ENCODE data around the gene RND2. TPM values are rescaled to one million over a fixed set of nuclear protein-coding genes. Genes with fewer than 3 reads are reported as not detected.
A peak's percentile ranks its signal among the peaks of the same experiment; 100 is the strongest.

RND2 gene
- total and polyA plus RNA-seq, 2 of the 13 experiments (the other 11 are each of a cell fraction or from before 2014, with no cell fraction given) = 0.05 to 0.11 TPM

DNA sequence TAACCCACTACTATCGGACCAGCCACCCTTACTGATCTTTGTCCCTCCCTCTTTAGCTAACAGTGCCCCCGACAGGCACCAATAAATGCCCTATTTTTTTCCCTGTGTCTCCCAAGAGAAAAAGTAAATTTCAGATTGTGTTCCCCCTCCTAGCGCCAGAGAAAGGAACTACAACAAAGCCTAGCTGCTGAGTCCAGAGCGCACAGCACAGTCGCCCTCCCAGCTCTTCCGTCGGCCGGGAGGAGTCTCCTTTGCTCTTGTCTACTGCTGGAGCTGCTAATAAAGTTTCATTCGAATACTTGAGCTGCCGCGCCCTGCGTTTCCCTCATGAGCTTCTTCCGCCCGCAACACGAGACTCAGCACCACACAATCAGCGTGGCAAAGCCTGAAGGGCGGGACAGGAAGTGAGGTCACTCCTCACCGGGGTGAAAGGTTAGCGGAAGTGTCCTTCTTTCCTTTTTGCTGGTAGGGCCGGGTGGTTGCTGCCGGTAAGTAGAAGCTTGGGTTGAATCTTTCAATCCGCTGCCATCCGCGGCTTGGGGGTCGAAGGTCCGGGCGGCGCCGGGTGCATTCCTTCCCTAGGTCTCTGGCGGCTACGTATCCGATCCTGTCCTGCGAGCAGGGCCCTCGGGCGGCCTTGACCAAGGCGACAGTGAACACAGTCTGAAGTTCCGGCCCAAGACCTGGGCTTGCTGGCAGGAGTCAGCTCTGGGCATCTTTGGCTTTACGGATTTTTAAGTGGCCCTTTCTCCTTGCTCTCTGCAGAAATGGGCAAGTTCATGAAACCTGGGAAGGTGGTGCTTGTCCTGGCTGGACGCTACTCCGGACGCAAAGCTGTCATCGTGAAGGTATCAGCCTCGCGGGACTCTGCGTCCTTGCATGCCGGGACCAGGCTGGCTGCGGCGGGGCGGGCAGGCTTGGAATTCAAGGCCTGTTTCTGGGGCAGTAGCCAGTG lies 26.8 kb upstream of the RND2 start, which contains the start of gene RPL27 (continued):
- TF ChIP-seq NAIF1 (CRISPR knock-in tag; IDR thresholded peaks at IDR 0.05; ENCODE audit: borderline replicate concordance) (peak; percentile 93), RNF2 (conservative IDR thresholded peaks at IDR 0.05; ENCODE audit: low read depth) (peak; percentile 86), HNRNPLL (IDR thresholded peaks at IDR 0.05; ENCODE audit: low read depth, low read length, poor library complexity, severe bottlenecking) (peak; percentile 67), ZNF607 (CRISPR knock-in tag; IDR thresholded peaks at IDR 0.05; ENCODE audit: borderline replicate concordance) (peak; percentile 87), SNAPC2 (CRISPR knock-in tag; IDR thresholded peaks at IDR 0.05) (peak; percentile 96; the same call in 1 of the 2 replicates), ZNF816 (CRISPR knock-in tag; IDR thresholded peaks at IDR 0.05; ENCODE audit: borderline replicate concordance) (no peak; the same call in 1 of the 2 replicates), YEATS4 (CRISPR knock-in tag; IDR thresholded peaks at IDR 0.05; ENCODE audit: borderline replicate concordance) (peak; percentile 98), NFYB (CRISPR knock-in tag; IDR thresholded peaks at IDR 0.05) (peak; percentile 88), ZSCAN31 (CRISPR knock-in tag; IDR thresholded peaks at IDR 0.05; ENCODE audit: low read depth) (peak; percentile 98), NR1H2 (CRISPR knock-in tag; IDR thresholded peaks at IDR 0.05; ENCODE audit: borderline replicate concordance, low read depth) (no peak), GLI4 (CRISPR knock-in tag; IDR thresholded peaks at IDR 0.05; ENCODE audit: borderline replicate concordance) (peak; percentile 52; the same call in 1 of the 2 replicates), TOPORS (CRISPR knock-in tag; IDR thresholded peaks at IDR 0.05) (peak; percentile 97; the same call in 1 of the 2 replicates), MIER3 (CRISPR knock-in tag; IDR thresholded peaks at IDR 0.05; ENCODE audit: borderline replicate concordance) (peak; percentile 99), YY1 (IDR thresholded peaks at IDR 0.05; ENCODE audit: insufficient read depth, insufficient replicate concordance, low read depth, low read length) (peak; percentile 82), RARG (CRISPR knock-in tag; IDR thresholded peaks at IDR 0.05; ENCODE audit: low read depth) (peak; percentile 95; the same call in 1 of the 2 replicates), NR2F6 (IDR thresholded peaks at IDR 0.05) (peak; percentile 95), NR2F6 (CRISPR knock-in tag; IDR thresholded peaks at IDR 0.05) (peak; percentile 93), FLYWCH1 (CRISPR knock-in tag; IDR thresholded peaks at IDR 0.05) (peak; percentile 87; the same call in 1 of the 2 replicates), TCF12 (IDR thresholded peaks at IDR 0.05) (no peak), TCF12 (CRISPR knock-in tag; IDR thresholded peaks at IDR 0.05) (0 out of 2 replicates have a peak, but pooled peaks have one; percentile 43)
- TF ChIP-seq, protein P1, sequence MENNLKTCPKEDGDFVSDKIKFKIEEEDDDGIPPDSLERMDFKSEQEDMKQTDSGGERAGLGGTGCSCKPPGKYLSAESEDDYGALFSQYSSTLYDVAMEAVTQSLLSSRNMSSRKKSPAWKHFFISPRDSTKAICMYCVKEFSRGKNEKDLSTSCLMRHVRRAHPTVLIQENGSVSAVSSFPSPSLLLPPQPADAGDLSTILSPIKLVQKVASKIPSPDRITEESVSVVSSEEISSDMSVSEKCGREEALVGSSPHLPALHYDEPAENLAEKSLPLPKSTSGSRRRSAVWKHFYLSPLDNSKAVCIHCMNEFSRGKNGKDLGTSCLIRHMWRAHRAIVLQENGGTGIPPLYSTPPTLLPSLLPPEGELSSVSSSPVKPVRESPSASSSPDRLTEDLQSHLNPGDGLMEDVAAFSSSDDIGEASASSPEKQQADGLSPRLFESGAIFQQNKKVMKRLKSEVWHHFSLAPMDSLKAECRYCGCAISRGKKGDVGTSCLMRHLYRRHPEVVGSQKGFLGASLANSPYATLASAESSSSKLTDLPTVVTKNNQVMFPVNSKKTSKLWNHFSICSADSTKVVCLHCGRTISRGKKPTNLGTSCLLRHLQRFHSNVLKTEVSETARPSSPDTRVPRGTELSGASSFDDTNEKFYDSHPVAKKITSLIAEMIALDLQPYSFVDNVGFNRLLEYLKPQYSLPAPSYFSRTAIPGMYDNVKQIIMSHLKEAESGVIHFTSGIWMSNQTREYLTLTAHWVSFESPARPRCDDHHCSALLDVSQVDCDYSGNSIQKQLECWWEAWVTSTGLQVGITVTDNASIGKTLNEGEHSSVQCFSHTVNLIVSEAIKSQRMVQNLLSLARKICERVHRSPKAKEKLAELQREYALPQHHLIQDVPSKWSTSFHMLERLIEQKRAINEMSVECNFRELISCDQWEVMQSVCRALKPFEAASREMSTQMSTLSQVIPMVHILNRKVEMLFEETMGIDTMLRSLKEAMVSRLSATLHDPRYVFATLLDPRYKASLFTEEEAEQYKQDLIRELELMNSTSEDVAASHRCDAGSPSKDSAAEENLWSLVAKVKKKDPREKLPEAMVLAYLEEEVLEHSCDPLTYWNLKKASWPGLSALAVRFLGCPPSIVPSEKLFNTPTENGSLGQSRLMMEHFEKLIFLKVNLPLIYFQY (CRISPR knock-in tag; IDR thresholded peaks at IDR 0.05; ENCODE audit: borderline replicate concordance) = peak; percentile 75
- TF ChIP-seq, protein P2, sequence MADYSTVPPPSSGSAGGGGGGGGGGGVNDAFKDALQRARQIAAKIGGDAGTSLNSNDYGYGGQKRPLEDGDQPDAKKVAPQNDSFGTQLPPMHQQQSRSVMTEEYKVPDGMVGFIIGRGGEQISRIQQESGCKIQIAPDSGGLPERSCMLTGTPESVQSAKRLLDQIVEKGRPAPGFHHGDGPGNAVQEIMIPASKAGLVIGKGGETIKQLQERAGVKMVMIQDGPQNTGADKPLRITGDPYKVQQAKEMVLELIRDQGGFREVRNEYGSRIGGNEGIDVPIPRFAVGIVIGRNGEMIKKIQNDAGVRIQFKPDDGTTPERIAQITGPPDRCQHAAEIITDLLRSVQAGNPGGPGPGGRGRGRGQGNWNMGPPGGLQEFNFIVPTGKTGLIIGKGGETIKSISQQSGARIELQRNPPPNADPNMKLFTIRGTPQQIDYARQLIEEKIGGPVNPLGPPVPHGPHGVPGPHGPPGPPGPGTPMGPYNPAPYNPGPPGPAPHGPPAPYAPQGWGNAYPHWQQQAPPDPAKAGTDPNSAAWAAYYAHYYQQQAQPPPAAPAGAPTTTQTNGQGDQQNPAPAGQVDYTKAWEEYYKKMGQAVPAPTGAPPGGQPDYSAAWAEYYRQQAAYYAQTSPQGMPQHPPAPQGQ (CRISPR knock-in tag; IDR thresholded peaks at IDR 0.05; ENCODE audit: borderline replicate concordance) = no peak

Measured in HepG2 (cell line).